ENCODE data around the gene SLC2A9.
A peak's percentile ranks its signal among the peaks of the same experiment; 100 is the strongest.
"Not testable (repeated sequence)": the region's sequence is repeated elsewhere in the genome, so short reads cannot be mapped to it uniquely, and the experiment has no call there.

SLC2A9 gene

GRCh38 chr4:9927341-9928007, 93.8 kb downstream of the SLC2A9 start:
- DNase-seq (ENCODE audit: low spot score) = no peak

GRCh38 chr4:9926586-9926985, 94.7 kb downstream of the SLC2A9 start:
- no peak for DNase-seq (ENCODE audit: low spot score)

GRCh38 chr4:9925750-9926439, 95.4 kb downstream of the SLC2A9 start:
- DNase-seq (ENCODE audit: low spot score) = no peak

- no peak for DNase-seq (ENCODE audit: low spot score)
Measured at GRCh38 chr4:9924750-9925149, 96.5 kb downstream of the SLC2A9 start.

- DNase-seq (ENCODE audit: low spot score) = no peak
Measured at GRCh38 chr4:9923195-9923812, 98.0 kb downstream of the SLC2A9 start.

- DNase-seq (ENCODE audit: low spot score) = no peak
Measured at GRCh38 chr4:9921326-9921725, 100.0 kb downstream of the SLC2A9 start.

- no peak for DNase-seq (ENCODE audit: low spot score)
Measured at GRCh38 chr4:9920029-9920428, 101.3 kb downstream of the SLC2A9 start.

GRCh38 chr4:9919047-9919446, 102.2 kb downstream of the SLC2A9 start:
- DNase-seq (ENCODE audit: low spot score) = no peak

GRCh38 chr4:9918484-9918883, 102.8 kb downstream of the SLC2A9 start:
- no peak for DNase-seq (ENCODE audit: low spot score)

- DNase-seq (ENCODE audit: low spot score) = no peak
Measured at GRCh38 chr4:9916937-9917336, 104.4 kb downstream of the SLC2A9 start.

GRCh38 chr4:9916346-9916745, 105.0 kb downstream of the SLC2A9 start:
- no peak for DNase-seq (ENCODE audit: low spot score)

GRCh38 chr4:9913846-9914245, 107.5 kb downstream of the SLC2A9 start:
- DNase-seq (ENCODE audit: low spot score) = no peak

GRCh38 chr4:9906996-9907395, 114.3 kb downstream of the SLC2A9 start:
- no peak for DNase-seq (ENCODE audit: low spot score)

GRCh38 chr4:9904976-9905587, 116.2 kb downstream of the SLC2A9 start:
- no peak for DNase-seq (ENCODE audit: low spot score)

- DNase-seq (ENCODE audit: low spot score) = no peak
Measured at GRCh38 chr4:9903317-9903716, 118.0 kb downstream of the SLC2A9 start.

GRCh38 chr4:9901257-9901656, 120.0 kb downstream of the SLC2A9 start:
- DNase-seq (ENCODE audit: low spot score) = no peak

- DNase-seq (ENCODE audit: low spot score) = not testable (repeated sequence)
Measured at GRCh38 chr4:9900633-9901032, 120.7 kb downstream of the SLC2A9 start.

- DNase-seq (ENCODE audit: low spot score) = no peak
Measured at GRCh38 chr4:9899306-9900055, 121.8 kb downstream of the SLC2A9 start.

GRCh38 chr4:9898596-9899305, 122.5 kb downstream of the SLC2A9 start:
- DNase-seq (ENCODE audit: low spot score) = peak; percentile 6

- no peak for DNase-seq (ENCODE audit: low spot score)
Measured at GRCh38 chr4:9895333-9895705, 126.0 kb downstream of the SLC2A9 start.

- no peak for DNase-seq (ENCODE audit: low spot score)
Measured at GRCh38 chr4:9894644-9895332, 126.5 kb downstream of the SLC2A9 start.
